ENCODE data around the gene ENTR1.

The ENTR1 gene

DNA sequence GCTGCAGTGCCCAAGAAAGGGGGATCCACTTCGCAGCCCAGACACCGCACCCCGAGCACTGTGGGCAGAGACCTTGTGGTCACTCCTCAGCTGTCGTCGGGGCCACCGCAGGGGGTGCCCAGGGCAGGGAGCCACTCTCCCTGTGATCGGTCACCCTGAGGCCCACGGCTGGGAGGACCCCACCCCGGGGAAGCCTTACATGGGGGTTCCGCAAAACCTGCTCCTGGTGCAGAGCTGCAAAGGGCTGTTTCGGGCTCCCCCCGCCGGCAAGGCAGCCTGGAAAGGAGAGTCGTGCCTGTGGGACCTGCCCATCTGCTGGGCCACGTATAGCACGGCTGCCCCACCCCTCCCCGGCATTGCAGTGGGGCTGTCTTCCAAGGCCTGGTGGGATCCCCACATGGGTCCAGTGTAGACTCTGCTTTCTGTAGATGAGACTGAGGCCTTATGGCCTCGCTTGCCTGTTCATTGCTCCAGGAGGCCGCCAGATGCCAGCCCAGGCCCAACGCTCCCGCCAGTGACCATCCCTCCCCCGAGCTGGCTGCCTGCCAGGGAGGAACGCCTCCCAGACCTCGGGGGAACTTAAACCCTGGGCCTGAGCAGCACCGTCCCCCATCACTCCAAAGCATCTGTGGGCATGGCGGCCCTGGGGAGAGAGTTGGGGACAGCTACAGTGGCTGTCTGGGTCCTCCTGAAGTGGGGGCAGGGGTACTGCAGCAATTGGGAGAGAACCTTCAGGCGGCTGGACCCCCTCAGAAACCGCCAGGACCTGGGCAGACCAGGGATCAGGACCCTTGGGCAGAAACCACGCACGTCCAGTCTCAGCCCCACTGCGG lies 45.3 kb downstream of the ENTR1 start:
- TF ChIP-seq GATA1 (IDR thresholded peaks at IDR 0.05; ENCODE audit: low read depth, low read length) = no peak
- TF ChIP-seq POLR2A (IDR thresholded peaks at IDR 0.05; ENCODE audit: low read length) = no peak
- DNase-seq = peak; percentile 23 to 38

GRCh38 chr9:136363949-136364748 lies 46.3 kb downstream of the ENTR1 start:
- no peak for DNase-seq
- no peak for TF ChIP-seq POLR2A (IDR thresholded peaks at IDR 0.05; ENCODE audit: low read length)

- DNase-seq = peak; percentile 94 to 98
- TF ChIP-seq GATA1 (IDR thresholded peaks at IDR 0.05; ENCODE audit: low read depth, low read length) (no peak), POLR2A (IDR thresholded peaks at IDR 0.05; ENCODE audit: low read length) (peak; percentile 76)
Measured at GRCh38 chr9:136363106-136363948, 47.1 kb downstream of the ENTR1 start, which contains the start of gene DNLZ. Gene DNLZ (minus strand): TSS chr9:136363744. CDS start chr9:136363714, 30 bp downstream.

- TF ChIP-seq GATA1 (IDR thresholded peaks at IDR 0.05; ENCODE audit: low read depth, low read length) (no peak), POLR2A (IDR thresholded peaks at IDR 0.05; ENCODE audit: low read length) (no peak)
- DNase-seq = peak in 1 of 2 experiments; percentile 44
Measured at GRCh38 chr9:136362450-136362784, 48.0 kb downstream of the ENTR1 start.

- DNase-seq = no peak
- TF ChIP-seq POLR2A (IDR thresholded peaks at IDR 0.05; ENCODE audit: low read length) (no peak), GATA1 (IDR thresholded peaks at IDR 0.05; ENCODE audit: low read depth, low read length) (no peak)
Measured at GRCh38 chr9:136361754-136362449, 48.5 kb downstream of the ENTR1 start.

- no peak for TF ChIP-seq POLR2A (IDR thresholded peaks at IDR 0.05; ENCODE audit: low read length)
- TF ChIP-seq GATA1 (IDR thresholded peaks at IDR 0.05; ENCODE audit: low read depth, low read length) = no peak
- no peak for DNase-seq
Measured at GRCh38 chr9:136361047-136361753, 49.2 kb downstream of the ENTR1 start.

DNA sequence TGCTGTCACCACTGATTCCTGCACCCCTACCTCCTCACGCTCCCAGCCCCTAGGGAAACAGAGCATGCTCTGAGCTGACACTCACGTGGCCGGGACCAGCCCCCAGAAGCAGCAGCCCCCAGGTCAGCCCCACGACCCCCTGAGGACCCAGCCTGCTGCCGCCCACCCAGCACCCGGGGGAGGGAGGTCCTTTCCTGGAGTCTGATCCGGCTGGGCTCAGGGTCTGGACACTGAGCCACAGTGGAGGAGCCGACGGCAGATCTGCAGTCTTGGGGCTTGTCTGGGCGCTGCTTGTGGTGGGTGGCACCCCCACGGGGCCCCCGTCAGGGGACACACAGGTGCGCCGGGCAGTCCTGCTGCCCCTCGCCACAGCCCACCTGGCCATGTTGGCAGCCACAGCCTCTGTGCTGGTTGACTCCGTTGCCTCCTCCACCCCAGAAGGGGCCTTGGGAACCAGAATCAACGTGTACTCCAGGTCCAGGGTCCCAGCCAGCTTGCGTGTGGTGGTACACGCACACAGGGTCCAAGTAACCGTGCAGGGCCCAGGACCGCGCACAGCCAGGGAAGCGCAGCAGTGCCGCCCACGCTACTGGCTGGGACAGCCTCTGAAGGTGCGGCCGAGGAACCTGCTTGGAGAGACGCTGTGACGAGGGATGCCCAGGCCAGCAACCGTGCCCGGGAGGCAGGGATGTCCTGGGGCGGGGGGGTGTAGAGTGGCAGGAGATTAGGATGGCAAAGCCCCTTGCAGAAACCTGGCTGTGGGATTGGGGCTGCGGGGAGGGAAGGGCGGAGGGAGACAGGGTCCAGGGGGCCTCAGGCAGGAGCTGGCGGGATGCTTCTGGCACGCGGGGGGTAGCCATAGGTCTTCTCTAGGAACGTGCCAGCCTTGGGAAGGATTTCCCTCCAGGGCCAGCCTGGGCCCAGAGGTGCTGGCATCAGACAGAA lies 50.4 kb downstream of the ENTR1 start:
- no peak for DNase-seq

GRCh38 chr9:136358888-136359287 lies 51.5 kb downstream of the ENTR1 start:
- no peak for DNase-seq
- TF ChIP-seq GATA1 (IDR thresholded peaks at IDR 0.05; ENCODE audit: low read depth, low read length) (no peak), POLR2A (IDR thresholded peaks at IDR 0.05; ENCODE audit: low read length) (no peak)

More for the DNA sequence above, 50.4 kb downstream of the ENTR1 start:
- TF ChIP-seq GATA1 (IDR thresholded peaks at IDR 0.05; ENCODE audit: low read depth, low read length) = no peak
- TF ChIP-seq POLR2A (IDR thresholded peaks at IDR 0.05; ENCODE audit: low read length) = no peak

GRCh38 chr9:136358016-136358415 lies 52.4 kb downstream of the ENTR1 start:
- DNase-seq = no peak
- no peak for TF ChIP-seq GATA1 (IDR thresholded peaks at IDR 0.05; ENCODE audit: low read depth, low read length)
- TF ChIP-seq POLR2A (IDR thresholded peaks at IDR 0.05; ENCODE audit: low read length) = no peak

DNA sequence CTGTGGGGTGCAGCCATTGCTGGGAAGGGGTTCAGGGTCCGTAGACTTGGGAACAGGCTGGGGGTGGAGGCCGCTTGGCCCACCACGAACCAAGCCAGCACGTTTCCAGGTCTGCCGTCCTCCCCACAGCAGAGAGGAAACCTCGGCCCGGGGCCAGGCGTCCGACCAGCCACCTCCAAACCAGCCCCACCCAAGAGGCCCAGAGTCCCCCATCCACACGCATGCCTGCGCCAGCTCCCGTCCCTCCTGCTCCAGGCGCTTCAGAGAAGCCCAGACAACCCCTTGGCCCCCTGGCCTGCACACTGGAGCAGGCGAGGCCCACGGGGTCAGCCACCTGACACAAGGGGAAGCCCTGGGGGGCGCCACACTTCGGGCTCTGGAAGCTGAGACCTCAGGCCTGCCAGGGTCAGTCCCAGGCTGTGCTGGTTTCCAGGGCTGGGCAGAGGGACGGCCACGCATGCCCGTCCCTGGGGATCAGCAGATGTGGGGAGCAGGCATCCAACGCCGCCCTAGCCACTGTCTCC lies 53.1 kb downstream of the ENTR1 start:
- TF ChIP-seq POLR2A (IDR thresholded peaks at IDR 0.05; ENCODE audit: low read length) = no peak
- no peak for TF ChIP-seq GATA1 (IDR thresholded peaks at IDR 0.05; ENCODE audit: low read depth, low read length)
- no peak for DNase-seq
